GM15510 (cell line): Measurements from ENCODE around the gene KCTD1.

Experiments
- POLR2A ChIP-seq: IDR thresholded peaks from 3 replicates; pipeline ENCODE4 v1.6.1; 2011; ENCODE audit warnings: borderline replicate concordance; ENCODE audit not compliant: insufficient read length; ENCODE audit errors: extremely low read depth

Gene KCTD1

GRCh38 chr18:26555804-26556553 lies 7.6 kb upstream of the KCTD1 start:
- no peak for TF ChIP-seq POLR2A

DNA sequence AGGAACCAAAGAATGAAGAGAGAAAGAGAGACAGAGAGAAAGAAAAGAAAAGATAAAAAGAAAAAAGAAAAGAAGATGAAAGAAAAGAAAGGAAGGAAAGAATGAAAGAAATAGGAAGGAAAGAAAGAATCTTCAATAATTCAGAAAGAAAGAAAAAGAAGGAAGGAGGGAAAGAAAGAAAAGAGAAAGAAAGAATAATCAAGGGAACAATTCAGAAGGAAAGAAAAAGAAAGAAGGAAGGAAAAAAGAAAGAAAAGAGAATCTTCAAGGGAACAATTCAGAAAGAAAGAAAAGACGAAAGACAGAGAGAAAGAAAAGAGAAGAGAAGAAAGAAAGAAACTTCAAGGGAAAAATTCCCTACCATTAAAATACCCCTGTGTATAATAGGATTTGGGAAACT lies 5.6 kb upstream of the KCTD1 start:
- no peak for TF ChIP-seq POLR2A

DNA sequence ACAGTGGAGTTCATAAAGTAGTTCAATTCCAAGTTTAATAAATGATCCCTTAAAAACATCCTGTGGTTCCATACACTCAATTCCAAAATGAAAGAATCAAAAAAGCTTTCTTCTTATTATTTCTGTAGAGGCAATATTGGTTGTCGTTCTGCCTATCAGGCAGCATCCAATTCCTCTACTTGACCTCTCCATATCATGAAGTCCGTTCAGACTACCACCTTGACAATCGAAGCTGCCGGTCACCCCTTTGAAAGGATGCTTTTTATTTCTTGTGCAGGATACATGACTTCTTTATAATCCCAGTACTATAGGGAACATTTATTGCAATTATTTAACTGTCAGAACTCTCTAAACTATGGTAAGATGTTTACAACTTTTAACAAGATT lies 3.3 kb upstream of the KCTD1 start:
- no peak for TF ChIP-seq POLR2A

- no peak for TF ChIP-seq POLR2A
These were observed 2.8 kb upstream of the KCTD1 start for GRCh38 chr18:26550998-26551694.

GRCh38 chr18:26549263-26550094 lies 1.1 kb upstream of the KCTD1 start:
- TF ChIP-seq POLR2A: no peak

DNA sequence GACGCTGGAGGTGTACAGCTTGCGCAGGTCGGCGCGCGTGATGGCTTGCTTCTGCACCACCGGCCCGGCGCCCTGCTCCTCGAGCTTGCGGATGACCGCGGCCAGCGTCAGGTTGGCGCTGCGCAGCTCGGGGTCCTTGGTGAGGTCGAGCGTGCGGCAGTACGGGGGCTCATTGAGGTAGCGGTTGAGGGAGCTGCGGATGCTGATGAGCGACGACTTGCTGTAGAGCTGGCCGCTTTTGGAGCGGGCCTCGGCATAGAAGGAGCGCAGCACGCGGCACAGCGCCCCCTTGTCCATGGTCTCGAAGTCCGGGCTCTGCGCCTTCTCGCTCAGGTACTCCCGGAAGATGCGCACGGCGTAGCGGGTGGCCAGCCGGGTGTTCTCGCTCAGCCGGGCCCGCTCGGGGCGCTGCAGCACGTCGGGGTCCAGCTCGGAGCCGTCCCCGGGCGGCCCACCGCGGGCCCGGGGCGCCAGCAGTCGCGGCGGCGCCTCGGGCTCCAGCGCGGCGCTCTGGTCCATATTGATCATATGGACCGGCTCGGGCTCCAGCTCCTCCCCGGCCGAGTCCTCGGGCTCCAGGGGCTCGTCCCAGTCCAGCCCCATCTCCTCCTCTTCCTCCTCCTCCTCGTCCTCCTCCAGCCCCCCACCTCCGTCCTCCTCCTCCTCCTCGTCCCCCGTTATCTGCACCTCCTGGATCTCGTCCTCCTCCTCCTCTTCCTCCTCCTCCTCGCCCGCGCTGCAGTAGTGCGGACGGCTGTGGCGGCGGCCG lies 523 bp downstream of the KCTD1 start:
- TF ChIP-seq POLR2A: no peak

- no peak for TF ChIP-seq POLR2A
These were observed 1.3 kb downstream of the KCTD1 start for GRCh38 chr18:26546875-26547645.

DNA sequence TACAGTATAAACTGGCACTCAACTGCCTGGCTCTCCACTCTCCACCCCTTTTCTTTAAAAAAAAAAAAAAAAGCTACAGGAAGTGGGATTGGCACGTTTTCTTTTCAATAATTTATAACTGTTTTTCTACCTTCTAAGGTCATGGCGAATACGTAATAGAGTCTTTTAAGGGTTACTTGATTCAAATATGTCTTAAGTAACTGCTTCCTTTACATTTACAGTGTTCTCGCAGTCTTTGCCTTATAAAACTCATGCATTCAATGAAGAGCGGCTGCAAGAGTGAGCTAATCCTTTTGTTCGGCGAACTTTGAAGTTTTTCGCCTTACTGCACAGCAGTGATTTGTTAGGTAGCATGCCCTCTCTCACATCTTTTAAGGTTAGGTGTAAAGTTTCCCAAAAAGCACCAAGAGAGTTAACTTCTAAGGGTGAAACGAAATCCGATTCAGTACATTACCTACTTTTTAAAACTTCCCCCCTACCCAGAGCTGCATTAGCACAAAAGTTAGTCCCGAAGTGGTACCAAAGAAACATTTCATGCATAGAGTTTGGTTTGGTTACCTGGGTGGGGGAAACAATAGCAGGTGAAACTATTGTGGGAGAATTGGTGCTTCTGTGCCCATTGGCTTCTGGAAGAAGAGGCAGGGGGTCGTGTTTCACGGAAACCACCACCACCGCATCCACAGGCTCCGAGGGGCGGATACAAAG lies 2.0 kb downstream of the KCTD1 start:
- TF ChIP-seq POLR2A: no peak

DNA sequence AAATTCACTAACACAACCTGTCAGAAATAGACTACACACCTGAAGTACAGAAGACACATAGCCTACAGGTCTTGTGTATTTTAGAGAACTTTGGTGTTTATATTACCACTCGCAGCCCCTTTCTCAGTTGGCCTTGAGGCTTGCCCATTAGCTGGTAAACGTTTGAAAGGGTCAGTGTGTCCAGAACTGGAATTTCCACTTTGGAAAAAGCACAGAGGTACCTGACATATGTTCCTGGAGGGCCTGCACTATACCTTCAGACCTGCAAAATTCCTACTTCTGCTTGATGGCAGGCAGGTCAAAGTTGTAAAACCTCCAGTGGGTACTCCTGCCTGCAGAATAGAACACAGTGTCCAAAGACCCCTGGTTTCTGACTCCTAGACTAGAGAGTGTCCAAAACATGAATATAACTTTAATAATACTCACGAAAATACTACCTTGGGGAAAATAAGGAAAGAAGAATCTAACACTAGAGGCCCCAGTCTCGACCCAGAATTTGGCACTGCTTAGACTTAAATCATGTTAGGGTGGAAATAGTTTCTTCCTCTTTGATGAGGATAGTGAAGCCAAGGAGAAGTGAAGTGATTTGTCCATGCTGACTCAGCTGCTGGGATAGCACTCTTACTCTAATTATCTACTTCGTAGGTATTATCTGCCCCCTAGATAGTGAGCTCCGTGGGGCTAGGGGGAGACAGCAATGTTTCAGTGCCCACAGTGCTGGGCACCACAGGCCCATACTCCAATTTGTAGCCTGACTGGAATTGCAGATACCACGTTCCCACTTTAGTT lies 2.8 kb downstream of the KCTD1 start:
- TF ChIP-seq POLR2A: no peak

- TF ChIP-seq POLR2A: no peak
These were observed 3.9 kb downstream of the KCTD1 start for GRCh38 chr18:26544451-26544850.

DNA sequence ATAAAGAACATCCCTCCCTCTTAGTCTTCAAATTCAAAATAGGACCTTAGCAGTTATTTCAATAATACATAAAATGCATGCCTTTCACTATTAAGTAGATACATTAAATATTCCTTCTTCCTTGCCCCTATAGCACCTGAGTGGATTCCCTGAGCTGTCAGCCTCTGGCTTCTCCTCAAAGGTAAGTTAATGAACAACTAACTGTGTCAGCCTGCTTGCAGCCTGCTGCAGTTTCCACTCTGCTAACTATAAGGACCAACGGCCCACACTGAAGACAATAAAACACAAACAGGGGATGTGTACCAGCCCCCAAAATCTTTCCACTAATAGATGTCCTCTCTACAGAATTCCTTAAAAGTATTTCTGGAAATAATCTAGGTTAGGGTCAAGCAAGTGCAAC lies 5.0 kb downstream of the KCTD1 start:
- TF ChIP-seq POLR2A: no peak

- no peak for TF ChIP-seq POLR2A
These were observed 8.2 kb downstream of the KCTD1 start for GRCh38 chr18:26540043-26540628.
